ENCODE data around the gene NDUFB3. TPM values are rescaled to one million over a fixed set of nuclear protein-coding genes. Genes with fewer than 3 reads are reported as not detected.
"Not testable (repeated sequence)": the region's sequence is repeated elsewhere in the genome, so short reads cannot be mapped to it uniquely, and the experiment has no call there.

The NDUFB3 gene
- total and polyA plus RNA-seq, 2 donors (not counting 3 experiments of a cell fraction or from before 2014, with no cell fraction given), result 65.6 to 96.7 TPM

- no peaks in the 10 kb centered on the region for H3K9me3 ChIP-seq (replicated peaks; ENCODE audit: control insufficient read depth, insufficient read depth, low read length)
- no peaks in the 10 kb centered on the region for H3K27me3 ChIP-seq (ENCODE audit: control insufficient read depth in 2 of 2, insufficient read depth in 2 of 2, low read length in 2 of 2)
- no peaks in the 10 kb centered on the region for H3K4me1 ChIP-seq (ENCODE audit: control insufficient read depth, extremely low read depth, insufficient read depth, low read length)
- DNase-seq (ENCODE audit: low read depth, low spot score) (no peak), FAIRE-seq (peak; percentile 21)
- no peak overlapping the region for H3K4me3 ChIP-seq (replicated peaks in 1 of 3; ENCODE audit: insufficient read depth in 1 of 3, low read depth in 1 of 3, low read length in 3 of 3)
- ChIA-PET CTCF (interaction anchor here (1.0 to 1.8 kb wide), 3 partner anchors 9 to 117 kb away, joined by 3 to 6 read pairs (median 4); no protein-coding TSS in a partner anchor), POLR2A (no interaction called here)
- dilution Hi-C loops (cut with MboI; ENCODE audit: extremely low pct_ligation_motif_present, low sequenced_read_pairs) (no loop called here), intact Hi-C loops (cut with micrococcal nuclease) (no loop called here)
- BruUV-seq (replicated peaks), result no TSS peak
- no peak overlapping the region for H3K9ac ChIP-seq (replicated peaks; ENCODE audit: extremely low read depth, insufficient read depth, low read length)
- TF ChIP-seq FOS (IDR thresholded peaks at IDR 0.05; ENCODE audit: borderline replicate concordance, insufficient read depth, low read length) (no peak), GATA2 (IDR thresholded peaks at IDR 0.05; ENCODE audit: insufficient read depth, insufficient read length, low read depth, low read length) (no peak), POLR2A (IDR thresholded peaks at IDR 0.05; ENCODE audit: low read depth, low read length) (no peak), POLR2AphosphoS5 (IDR thresholded peaks at IDR 0.05; ENCODE audit: insufficient read depth, low read depth, low read length) (no peak), EZH2 (IDR thresholded peaks at IDR 0.05; ENCODE audit: borderline replicate concordance, low read depth, low read length, severe bottlenecking) (no peak), CTCF (IDR thresholded peaks at IDR 0.05; ENCODE audit: extremely low read depth in 1 of 2, insufficient read depth in 1 of 2, low read depth in 1 of 2, low read length in 2 of 2) (no peak), JUN (IDR thresholded peaks at IDR 0.05; ENCODE audit: borderline replicate concordance, insufficient read depth, insufficient read length, low read depth) (no peak), MYC (IDR thresholded peaks at IDR 0.05; ENCODE audit: low read depth, low read length) (no peak), MAX (IDR thresholded peaks at IDR 0.05; ENCODE audit: insufficient read depth, insufficient read length) (no peak)
- H3K79me2 ChIP-seq (ENCODE audit: control insufficient read depth, insufficient read depth, low read length), result peaks cover 65% of the 10 kb centered on the region
- H3K27ac ChIP-seq (ENCODE audit: insufficient read depth, low read depth, low read length), result no peak overlapping the region
- H2AFZ ChIP-seq (ENCODE audit: low read depth, low read length), result no peak overlapping the region
- H3K4me2 ChIP-seq (ENCODE audit: insufficient read depth, low read length), result no peak overlapping the region
- no peaks in the 10 kb centered on the region for H3K9me1 ChIP-seq (replicated peaks; ENCODE audit: control insufficient read depth, extremely low read depth, insufficient read depth, low read length)
- H4K20me1 ChIP-seq (replicated peaks; ENCODE audit: control insufficient read depth, extremely low read depth, insufficient read depth, low read length), result no peaks in the 10 kb centered on the region
- H3K36me3 ChIP-seq (ENCODE audit: control insufficient read depth in 2 of 2, extremely low read depth in 1 of 2, insufficient read depth in 2 of 2, low read length in 2 of 2), result no peaks in the 10 kb centered on the region
These were observed 11.6 kb upstream of the NDUFB3 start for GRCh38 chr2:201059961-201060755.

- H3K79me2 ChIP-seq (ENCODE audit: control insufficient read depth, insufficient read depth, low read length), result peaks cover 71% of the 10 kb centered on the region
- H2AFZ ChIP-seq (ENCODE audit: low read depth, low read length); dilution Hi-C loops (cut with MboI; ENCODE audit: extremely low pct_ligation_motif_present, low sequenced_read_pairs); H3K4me3 ChIP-seq (replicated peaks in 1 of 3; ENCODE audit: insufficient read depth in 1 of 3, low read depth in 1 of 3, low read length in 3 of 3); DNase-seq (ENCODE audit: low read depth, low spot score); H3K9me3 ChIP-seq (replicated peaks; ENCODE audit: control insufficient read depth, insufficient read depth, low read length); H3K27me3 ChIP-seq (ENCODE audit: control insufficient read depth in 2 of 2, insufficient read depth in 2 of 2, low read length in 2 of 2); H3K9ac ChIP-seq (replicated peaks; ENCODE audit: extremely low read depth, insufficient read depth, low read length); FAIRE-seq; intact Hi-C loops (cut with micrococcal nuclease); POLR2A ChIA-PET; H3K4me2 ChIP-seq (ENCODE audit: insufficient read depth, low read length); H4K20me1 ChIP-seq (replicated peaks; ENCODE audit: control insufficient read depth, extremely low read depth, insufficient read depth, low read length); BruUV-seq (replicated peaks); H3K4me1 ChIP-seq (ENCODE audit: control insufficient read depth, extremely low read depth, insufficient read depth, low read length); H3K36me3 ChIP-seq (ENCODE audit: control insufficient read depth in 2 of 2, extremely low read depth in 1 of 2, insufficient read depth in 2 of 2, low read length in 2 of 2); CTCF ChIA-PET; H3K27ac ChIP-seq (ENCODE audit: insufficient read depth, low read depth, low read length); H3K9me1 ChIP-seq (replicated peaks; ENCODE audit: control insufficient read depth, extremely low read depth, insufficient read depth, low read length): not testable (repeated sequence)
These were observed 8.3 kb upstream of the NDUFB3 start for GRCh38 chr2:201063516-201063915.
